Measurements from ENCODE around the gene CHRM5. TPM values are rescaled to one million over a fixed set of nuclear protein-coding genes. Genes with fewer than 3 reads are reported as not detected.

CHRM5 gene
- total RNA-seq, 1 experiment from 2014 or later: not detected

DNA sequence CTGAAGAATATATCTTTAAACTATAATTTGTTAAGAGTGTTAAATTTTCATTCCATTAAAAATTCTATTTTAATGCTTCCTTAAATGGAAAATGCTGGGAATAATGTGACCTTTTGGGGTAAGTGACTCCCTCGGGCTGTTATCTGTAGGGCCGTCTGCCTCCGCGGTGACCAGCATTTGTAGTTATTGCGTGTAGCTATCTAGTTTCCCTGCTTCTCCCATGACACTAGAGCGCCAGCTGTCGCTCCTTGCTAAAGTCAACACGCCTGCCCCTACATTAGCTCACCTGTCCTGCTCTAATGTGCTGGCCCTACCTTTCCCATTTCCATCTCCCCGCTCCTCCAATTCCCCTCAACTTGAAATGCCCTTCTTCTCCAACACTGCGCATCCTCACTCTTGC, 12.4 kb upstream of the CHRM5 start:
- Histone ChIP-seq H3K4me3 (ENCODE audit: low read length) (no peak overlapping the region), H3K27me3 (ENCODE audit: low read length) (no peaks in the 10 kb centered on the region), H2AFZ (ENCODE audit: low read length) (no peak overlapping the region), H3K27ac (ENCODE audit: low read length) (no peak overlapping the region), H3K4me1 (ENCODE audit: low read length) (no peaks in the 10 kb centered on the region), H3K4me2 (ENCODE audit: low read depth, low read length, poor library complexity, severe bottlenecking) (no peak overlapping the region), H3K36me3 (ENCODE audit: insufficient read depth, low read length) (no peaks in the 10 kb centered on the region), H3K9ac (ENCODE audit: low read length) (no peak overlapping the region), H3K9me2 (replicated peaks; ENCODE audit: insufficient read depth, low read length) (no peaks in the 10 kb centered on the region), H4K20me1 (ENCODE audit: insufficient read depth, low read depth, low read length) (peaks cover 28% of the 10 kb centered on the region), H3K79me2 (ENCODE audit: low read length) (no peaks in the 10 kb centered on the region), H3K9me3 (ENCODE audit: low read length) (no peaks in the 10 kb centered on the region)
- peak; percentile 16 for DNase-seq

GRCh38 chr15:33956397-33956796, 11.9 kb upstream of the CHRM5 start:
- H3K9ac ChIP-seq (ENCODE audit: low read length): no peak overlapping the region
- no peaks in the 10 kb centered on the region for H3K79me2 ChIP-seq (ENCODE audit: low read length)
- no peak overlapping the region for H3K4me3 ChIP-seq (ENCODE audit: low read length)
- no peak overlapping the region for H2AFZ ChIP-seq (ENCODE audit: low read length)
- H3K9me2 ChIP-seq (replicated peaks; ENCODE audit: insufficient read depth, low read length): no peaks in the 10 kb centered on the region
- no peak overlapping the region for H3K27ac ChIP-seq (ENCODE audit: low read length)
- no peaks in the 10 kb centered on the region for H3K36me3 ChIP-seq (ENCODE audit: insufficient read depth, low read length)
- peaks cover 27% of the 10 kb centered on the region for H4K20me1 ChIP-seq (ENCODE audit: insufficient read depth, low read depth, low read length)
- peak; percentile 28 for DNase-seq
- no peaks in the 10 kb centered on the region for H3K9me3 ChIP-seq (ENCODE audit: low read length)
- no peaks in the 10 kb centered on the region for H3K27me3 ChIP-seq (ENCODE audit: low read length)
- H3K4me2 ChIP-seq (ENCODE audit: low read depth, low read length, poor library complexity, severe bottlenecking): no peak overlapping the region
- H3K4me1 ChIP-seq (ENCODE audit: low read length): no peaks in the 10 kb centered on the region

DNA sequence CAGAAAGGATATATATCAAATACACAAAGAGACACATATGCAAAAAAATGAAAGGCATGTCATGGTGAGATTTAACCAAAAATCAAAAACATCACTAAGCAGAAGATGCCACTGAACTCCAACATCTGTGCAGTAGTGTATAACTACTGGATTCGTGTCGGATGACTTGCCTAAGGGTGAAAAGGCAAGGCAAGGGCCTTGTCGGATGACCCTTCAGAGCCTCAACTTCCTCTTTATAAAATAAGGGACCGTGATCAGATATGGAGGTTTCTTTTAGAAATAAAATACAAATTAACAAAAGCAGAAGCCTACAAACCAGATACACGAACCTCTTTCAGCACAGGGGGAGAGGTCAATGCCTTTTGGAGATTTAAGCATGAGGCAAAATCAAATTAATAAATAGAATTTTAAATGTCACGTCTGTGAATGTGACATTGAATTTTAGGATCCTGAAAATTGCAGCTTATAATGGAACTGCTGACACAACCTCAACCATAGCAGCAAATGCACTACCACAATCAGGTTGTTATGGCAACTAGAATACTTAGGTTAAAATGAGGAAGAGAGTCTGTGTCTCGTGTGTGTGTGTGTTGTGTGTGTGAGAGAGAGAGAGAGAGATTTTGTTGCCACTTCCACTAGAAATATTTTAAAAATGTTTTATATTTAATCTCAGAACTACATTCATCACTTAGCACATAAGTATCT, 8.3 kb upstream of the CHRM5 start:
- Histone ChIP-seq H3K4me2 (ENCODE audit: low read depth, low read length, poor library complexity, severe bottlenecking) (no peak overlapping the region), H3K9me3 (ENCODE audit: low read length) (no peaks in the 10 kb centered on the region), H3K79me2 (ENCODE audit: low read length) (no peaks in the 10 kb centered on the region), H4K20me1 (ENCODE audit: insufficient read depth, low read depth, low read length) (peaks cover 25% of the 10 kb centered on the region), H2AFZ (ENCODE audit: low read length) (no peak overlapping the region), H3K4me1 (ENCODE audit: low read length) (no peaks in the 10 kb centered on the region), H3K36me3 (ENCODE audit: insufficient read depth, low read length) (no peaks in the 10 kb centered on the region), H3K9ac (ENCODE audit: low read length) (no peak overlapping the region), H3K27ac (ENCODE audit: low read length) (no peak overlapping the region), H3K4me3 (ENCODE audit: low read length) (no peak overlapping the region), H3K27me3 (ENCODE audit: low read length) (no peaks in the 10 kb centered on the region), H3K9me2 (replicated peaks; ENCODE audit: insufficient read depth, low read length) (no peaks in the 10 kb centered on the region)
- peak; percentile 49 for DNase-seq

DNA sequence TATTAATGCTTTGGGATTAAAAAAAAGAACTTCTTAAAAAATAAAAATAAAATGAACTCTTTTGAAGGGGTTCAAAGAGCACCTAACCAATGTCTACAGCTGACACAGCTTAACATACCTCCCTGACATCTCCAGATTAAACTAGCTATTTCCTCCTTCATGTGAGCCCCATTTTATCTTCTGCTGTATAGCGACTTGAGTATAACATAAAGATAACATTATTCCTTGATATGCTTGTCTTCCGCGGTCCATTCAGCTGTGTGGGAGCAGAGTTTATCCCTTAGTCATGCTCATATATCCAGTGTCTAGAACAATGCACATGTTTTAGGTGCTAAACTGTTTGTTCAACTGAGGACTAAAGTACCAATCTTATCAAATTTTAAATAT, 7.8 kb upstream of the CHRM5 start:
- no peak overlapping the region for H2AFZ ChIP-seq (ENCODE audit: low read length)
- DNase-seq: peak; percentile 34
- H3K4me2 ChIP-seq (ENCODE audit: low read depth, low read length, poor library complexity, severe bottlenecking): no peak overlapping the region
- no peaks in the 10 kb centered on the region for H3K9me3 ChIP-seq (ENCODE audit: low read length)
- peaks cover 25% of the 10 kb centered on the region for H4K20me1 ChIP-seq (ENCODE audit: insufficient read depth, low read depth, low read length)
- H3K36me3 ChIP-seq (ENCODE audit: insufficient read depth, low read length): no peaks in the 10 kb centered on the region
- no peak overlapping the region for H3K9ac ChIP-seq (ENCODE audit: low read length)
- no peak overlapping the region for H3K27ac ChIP-seq (ENCODE audit: low read length)
- no peaks in the 10 kb centered on the region for H3K79me2 ChIP-seq (ENCODE audit: low read length)
- no peaks in the 10 kb centered on the region for H3K9me2 ChIP-seq (replicated peaks; ENCODE audit: insufficient read depth, low read length)
- no peaks in the 10 kb centered on the region for H3K4me1 ChIP-seq (ENCODE audit: low read length)
- no peak overlapping the region for H3K4me3 ChIP-seq (ENCODE audit: low read length)
- no peaks in the 10 kb centered on the region for H3K27me3 ChIP-seq (ENCODE audit: low read length)

DNA sequence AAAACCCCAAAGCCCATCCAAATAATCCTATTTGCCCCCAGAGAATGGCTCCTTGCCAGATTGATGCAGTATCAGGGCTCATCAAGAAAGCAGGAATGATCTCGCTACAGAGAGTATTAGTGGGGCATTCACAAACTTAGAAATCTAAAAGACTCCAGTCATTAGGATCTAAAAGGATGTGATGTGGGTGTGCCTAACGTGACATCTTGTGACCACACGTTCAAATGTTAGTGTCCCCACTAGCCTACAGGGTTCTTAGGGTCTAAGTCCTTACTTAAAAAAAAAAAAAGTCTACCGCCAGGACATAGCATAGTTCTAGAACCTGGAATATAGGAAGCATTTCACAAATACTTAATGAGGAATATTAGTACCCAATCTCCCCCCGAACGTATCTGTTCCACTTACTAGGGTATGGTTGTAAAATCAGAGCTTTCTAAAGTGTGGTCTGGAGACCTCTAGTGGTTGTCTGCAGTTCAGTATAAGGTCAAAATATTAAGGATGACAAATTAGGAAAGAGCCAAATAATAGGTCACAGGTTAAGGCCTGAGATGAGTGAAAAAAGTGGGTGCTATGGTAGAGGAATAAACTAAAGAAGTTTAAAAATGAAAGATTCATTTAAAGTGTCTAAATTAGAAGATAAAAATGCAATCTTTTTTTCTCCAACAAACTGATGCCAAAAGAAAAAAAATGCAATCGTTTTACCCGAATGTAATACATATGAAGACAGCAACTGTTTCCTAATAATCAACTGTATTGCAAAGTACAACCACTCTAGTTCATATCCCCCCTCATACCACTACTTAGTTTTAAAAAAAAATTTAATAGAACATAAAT, 4.2 kb upstream of the CHRM5 start:
- Histone ChIP-seq H3K4me2 (ENCODE audit: low read depth, low read length, poor library complexity, severe bottlenecking) (no peak overlapping the region), H3K4me3 (ENCODE audit: low read length) (no peak overlapping the region), H2AFZ (ENCODE audit: low read length) (no peak overlapping the region), H3K27ac (ENCODE audit: low read length) (no peak overlapping the region), H3K9me3 (ENCODE audit: low read length) (no peaks in the 10 kb centered on the region), H4K20me1 (ENCODE audit: insufficient read depth, low read depth, low read length) (peaks cover 30% of the 10 kb centered on the region), H3K79me2 (ENCODE audit: low read length) (no peaks in the 10 kb centered on the region), H3K36me3 (ENCODE audit: insufficient read depth, low read length) (no peaks in the 10 kb centered on the region), H3K9me2 (replicated peaks; ENCODE audit: insufficient read depth, low read length) (no peaks in the 10 kb centered on the region), H3K27me3 (ENCODE audit: low read length) (no peaks in the 10 kb centered on the region), H3K9ac (ENCODE audit: low read length) (no peak overlapping the region), H3K4me1 (ENCODE audit: low read length) (no peaks in the 10 kb centered on the region)
- peak; percentile 73 for DNase-seq

- Histone ChIP-seq H2AFZ (ENCODE audit: low read length) (no peak overlapping the region), H3K4me1 (ENCODE audit: low read length) (no peaks in the 10 kb centered on the region), H4K20me1 (ENCODE audit: insufficient read depth, low read depth, low read length) (peaks cover 27% of the 10 kb centered on the region), H3K9ac (ENCODE audit: low read length) (no peak overlapping the region), H3K4me3 (ENCODE audit: low read length) (no peak overlapping the region), H3K27me3 (ENCODE audit: low read length) (no peaks in the 10 kb centered on the region), H3K9me2 (replicated peaks; ENCODE audit: insufficient read depth, low read length) (no peaks in the 10 kb centered on the region), H3K79me2 (ENCODE audit: low read length) (no peaks in the 10 kb centered on the region), H3K27ac (ENCODE audit: low read length) (no peak overlapping the region), H3K4me2 (ENCODE audit: low read depth, low read length, poor library complexity, severe bottlenecking) (no peak overlapping the region), H3K36me3 (ENCODE audit: insufficient read depth, low read length) (no peaks in the 10 kb centered on the region), H3K9me3 (ENCODE audit: low read length) (no peaks in the 10 kb centered on the region)
- DNase-seq: no peak
Observed at GRCh38 chr15:33964665-33965040, 3.6 kb upstream of the CHRM5 start.

DNA sequence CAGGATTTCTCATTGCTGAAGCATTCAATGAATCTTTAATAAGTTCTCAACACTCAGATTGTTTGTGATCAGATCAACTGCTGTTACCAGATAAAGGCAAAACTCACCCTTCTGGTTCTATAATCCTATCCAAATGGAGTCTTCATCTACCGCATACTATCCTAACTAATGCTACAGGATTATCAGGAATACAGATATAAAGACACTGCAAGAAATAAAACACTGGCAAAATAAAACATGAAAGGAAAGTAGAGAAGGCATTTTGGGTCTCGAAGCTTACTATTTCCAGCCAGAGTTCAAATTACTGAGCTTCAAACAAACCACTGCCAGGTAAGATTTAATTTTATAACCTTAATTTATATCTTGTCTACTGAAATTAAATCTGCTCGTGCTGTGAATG, 524 bp downstream of the CHRM5 start:
- no peaks in the 10 kb centered on the region for H3K36me3 ChIP-seq (ENCODE audit: insufficient read depth, low read length)
- H3K4me2 ChIP-seq (ENCODE audit: low read depth, low read length, poor library complexity, severe bottlenecking): no peak overlapping the region
- H3K9me3 ChIP-seq (ENCODE audit: low read length): no peaks in the 10 kb centered on the region
- H3K9ac ChIP-seq (ENCODE audit: low read length): no peak overlapping the region
- no peak overlapping the region for H2AFZ ChIP-seq (ENCODE audit: low read length)
- H3K27me3 ChIP-seq (ENCODE audit: low read length): no peaks in the 10 kb centered on the region
- no peak overlapping the region for H3K4me3 ChIP-seq (ENCODE audit: low read length)
- peaks cover 39% of the 10 kb centered on the region for H4K20me1 ChIP-seq (ENCODE audit: insufficient read depth, low read depth, low read length)
- H3K9me2 ChIP-seq (replicated peaks; ENCODE audit: insufficient read depth, low read length): no peaks in the 10 kb centered on the region
- peaks cover 2% of the 10 kb centered on the region for H3K4me1 ChIP-seq (ENCODE audit: low read length)
- no peaks in the 10 kb centered on the region for H3K79me2 ChIP-seq (ENCODE audit: low read length)
- no peak overlapping the region for H3K27ac ChIP-seq (ENCODE audit: low read length)
- no peak for DNase-seq

GRCh38 chr15:33971811-33972210, 3.5 kb downstream of the CHRM5 start:
- Histone ChIP-seq H3K27me3 (ENCODE audit: low read length) (no peaks in the 10 kb centered on the region), H3K9me2 (replicated peaks; ENCODE audit: insufficient read depth, low read length) (no peaks in the 10 kb centered on the region), H4K20me1 (ENCODE audit: insufficient read depth, low read depth, low read length) (peaks cover 32% of the 10 kb centered on the region), H3K9me3 (ENCODE audit: low read length) (no peaks in the 10 kb centered on the region), H3K4me3 (ENCODE audit: low read length) (no peak overlapping the region), H3K79me2 (ENCODE audit: low read length) (no peaks in the 10 kb centered on the region), H3K36me3 (ENCODE audit: insufficient read depth, low read length) (no peaks in the 10 kb centered on the region), H2AFZ (ENCODE audit: low read length) (no peak overlapping the region), H3K9ac (ENCODE audit: low read length) (no peak overlapping the region), H3K27ac (ENCODE audit: low read length) (no peak overlapping the region), H3K4me2 (ENCODE audit: low read depth, low read length, poor library complexity, severe bottlenecking) (no peak overlapping the region), H3K4me1 (ENCODE audit: low read length) (peaks cover 9% of the 10 kb centered on the region)
- DNase-seq: no peak
